ENCODE data around the gene STK39.
"Not testable (repeated sequence)": the region's sequence is repeated elsewhere in the genome, so short reads cannot be mapped to it uniquely, and the experiment has no call there.

Gene STK39

GRCh38 chr2:168044176-168044575, 203.2 kb downstream of the STK39 start:
- DNase-seq (ENCODE audit: low spot score) = no peak

GRCh38 chr2:168042127-168042824, 205.1 kb downstream of the STK39 start:
- not testable (repeated sequence) for DNase-seq (ENCODE audit: low spot score)

- no peak for DNase-seq (ENCODE audit: low spot score)
Measured at GRCh38 chr2:168039881-168040280, 207.5 kb downstream of the STK39 start.

GRCh38 chr2:168037778-168038177, 209.6 kb downstream of the STK39 start:
- DNase-seq (ENCODE audit: low spot score) = no peak

GRCh38 chr2:168035458-168035857, 211.9 kb downstream of the STK39 start:
- no peak for DNase-seq (ENCODE audit: low spot score)

GRCh38 chr2:168034616-168035015, 212.8 kb downstream of the STK39 start:
- no peak for DNase-seq (ENCODE audit: low spot score)

- no peak for DNase-seq (ENCODE audit: low spot score)
Measured at GRCh38 chr2:168033966-168034365, 213.4 kb downstream of the STK39 start.

- no peak for DNase-seq (ENCODE audit: low spot score)
Measured at GRCh38 chr2:168032091-168032490, 215.3 kb downstream of the STK39 start.

- no peak for DNase-seq (ENCODE audit: low spot score)
Measured at GRCh38 chr2:168030862-168031624, 216.4 kb downstream of the STK39 start.

- DNase-seq (ENCODE audit: low spot score) = no peak
Measured at GRCh38 chr2:168029071-168029470, 218.3 kb downstream of the STK39 start.

- DNase-seq (ENCODE audit: low spot score) = no peak
Measured at GRCh38 chr2:168028362-168028761, 219.0 kb downstream of the STK39 start.

GRCh38 chr2:168025487-168026202, 221.8 kb downstream of the STK39 start:
- no peak for DNase-seq (ENCODE audit: low spot score)

GRCh38 chr2:168024459-168024858, 222.9 kb downstream of the STK39 start:
- no peak for DNase-seq (ENCODE audit: low spot score)

- DNase-seq (ENCODE audit: low spot score) = no peak
Measured at GRCh38 chr2:168021800-168022587, 225.4 kb downstream of the STK39 start.

- peak; percentile 75 for DNase-seq (ENCODE audit: low spot score)
Measured at GRCh38 chr2:168015274-168015953, 232.0 kb downstream of the STK39 start.

GRCh38 chr2:168009900-168010299, 237.5 kb downstream of the STK39 start:
- no peak for DNase-seq (ENCODE audit: low spot score)

- no peak for DNase-seq (ENCODE audit: low spot score)
Measured at GRCh38 chr2:168008646-168009195, 238.7 kb downstream of the STK39 start.

- DNase-seq (ENCODE audit: low spot score) = no peak
Measured at GRCh38 chr2:168006498-168006897, 240.9 kb downstream of the STK39 start.

- no peak for DNase-seq (ENCODE audit: low spot score)
Measured at GRCh38 chr2:168005586-168005985, 241.8 kb downstream of the STK39 start.

- peak; percentile 36 for DNase-seq (ENCODE audit: low spot score)
Measured at GRCh38 chr2:168003876-168004275, 243.5 kb downstream of the STK39 start.

GRCh38 chr2:168002021-168002553, 245.3 kb downstream of the STK39 start:
- no peak for DNase-seq (ENCODE audit: low spot score)
